NT2/D1 (cell line): ENCODE data around the gene FHOD3.

Experiments
- SUZ12 ChIP-seq: IDR thresholded peaks from 2 replicates; pipeline ENCODE4 v1.6.1; 2011; ENCODE audit not compliant: insufficient read length, insufficient read depth; ENCODE audit errors: extremely low read depth
- YY1 ChIP-seq: IDR thresholded peaks from 2 replicates; pipeline ENCODE4 v1.6.1; 2011; ENCODE audit not compliant: insufficient read length, insufficient read depth
- ZNF274 ChIP-seq: IDR thresholded peaks from 2 replicates; pipeline ENCODE4 v1.6.1; 2011; ENCODE audit warnings: mild to moderate bottlenecking, low read depth, low read length

- TF ChIP-seq SUZ12: no peak
- no peak for TF ChIP-seq ZNF274
- TF ChIP-seq YY1: no peak
Observed at GRCh38 chr18:36316246-36316645, 18.7 kb downstream of the FHOD3 start.
